GM10266 (cell line): ENCODE results near the gene KIF25.

Source experiments
- DNase-seq: peaks from one replicate; pipeline ENCODE4 v3.0.0; 2012; ENCODE audit errors: extremely low spot score
- TF ChIP-seq, protein P1 (sequence below): IDR thresholded peaks from 2 replicates; pipeline ENCODE4 v1.5.1; 2012; ENCODE audit warnings: mild to moderate bottlenecking, low read depth; ENCODE audit not compliant: control insufficient read depth, insufficient read depth; ENCODE audit errors: missing control alignments

KIF25 gene

DNA sequence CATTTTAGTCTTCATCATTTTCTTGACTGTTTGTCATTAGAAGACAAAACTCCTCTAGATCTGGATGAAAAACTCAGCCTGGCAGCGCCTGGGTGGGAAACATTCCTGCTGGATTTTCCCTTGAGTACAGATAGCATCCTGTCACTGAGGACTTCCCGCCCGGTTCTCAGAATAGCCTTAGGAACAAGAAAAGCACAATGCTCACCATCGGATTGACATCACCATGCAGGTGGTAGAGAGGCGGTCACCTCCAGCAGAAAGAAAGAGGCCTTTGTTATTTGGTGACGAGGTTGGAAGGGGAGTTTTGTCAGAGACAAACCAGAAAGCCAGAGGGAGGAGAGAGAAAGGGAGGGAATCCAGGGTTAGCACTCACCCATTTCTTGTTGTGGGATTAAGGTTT, 39.8 kb downstream of the KIF25 start:
- TF ChIP-seq, protein P1, sequence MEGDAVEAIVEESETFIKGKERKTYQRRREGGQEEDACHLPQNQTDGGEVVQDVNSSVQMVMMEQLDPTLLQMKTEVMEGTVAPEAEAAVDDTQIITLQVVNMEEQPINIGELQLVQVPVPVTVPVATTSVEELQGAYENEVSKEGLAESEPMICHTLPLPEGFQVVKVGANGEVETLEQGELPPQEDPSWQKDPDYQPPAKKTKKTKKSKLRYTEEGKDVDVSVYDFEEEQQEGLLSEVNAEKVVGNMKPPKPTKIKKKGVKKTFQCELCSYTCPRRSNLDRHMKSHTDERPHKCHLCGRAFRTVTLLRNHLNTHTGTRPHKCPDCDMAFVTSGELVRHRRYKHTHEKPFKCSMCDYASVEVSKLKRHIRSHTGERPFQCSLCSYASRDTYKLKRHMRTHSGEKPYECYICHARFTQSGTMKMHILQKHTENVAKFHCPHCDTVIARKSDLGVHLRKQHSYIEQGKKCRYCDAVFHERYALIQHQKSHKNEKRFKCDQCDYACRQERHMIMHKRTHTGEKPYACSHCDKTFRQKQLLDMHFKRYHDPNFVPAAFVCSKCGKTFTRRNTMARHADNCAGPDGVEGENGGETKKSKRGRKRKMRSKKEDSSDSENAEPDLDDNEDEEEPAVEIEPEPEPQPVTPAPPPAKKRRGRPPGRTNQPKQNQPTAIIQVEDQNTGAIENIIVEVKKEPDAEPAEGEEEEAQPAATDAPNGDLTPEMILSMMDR, result no peak
- peak; percentile 14 for DNase-seq

DNA sequence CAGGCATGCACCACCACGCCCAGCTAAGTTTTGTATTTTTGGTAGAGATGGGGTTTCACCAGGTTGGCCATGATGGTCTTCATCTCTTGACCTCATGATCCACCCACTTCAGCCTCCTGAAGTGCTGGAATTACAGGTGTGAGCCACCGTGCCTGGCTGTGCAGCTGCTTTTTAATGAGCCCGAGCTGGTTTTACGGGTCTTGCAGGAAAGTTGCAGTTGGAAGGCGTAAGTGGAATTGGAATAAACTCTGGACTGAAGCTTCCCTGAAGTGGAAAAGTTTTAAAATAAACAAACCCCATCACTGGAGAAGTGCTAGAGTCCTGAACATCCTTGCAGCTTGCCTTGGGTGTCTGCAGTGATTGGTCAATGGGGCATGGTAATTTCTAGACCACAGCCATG, 40.4 kb downstream of the KIF25 start:
- DNase-seq, result no peak
- TF ChIP-seq, protein P1, result no peak

DNA sequence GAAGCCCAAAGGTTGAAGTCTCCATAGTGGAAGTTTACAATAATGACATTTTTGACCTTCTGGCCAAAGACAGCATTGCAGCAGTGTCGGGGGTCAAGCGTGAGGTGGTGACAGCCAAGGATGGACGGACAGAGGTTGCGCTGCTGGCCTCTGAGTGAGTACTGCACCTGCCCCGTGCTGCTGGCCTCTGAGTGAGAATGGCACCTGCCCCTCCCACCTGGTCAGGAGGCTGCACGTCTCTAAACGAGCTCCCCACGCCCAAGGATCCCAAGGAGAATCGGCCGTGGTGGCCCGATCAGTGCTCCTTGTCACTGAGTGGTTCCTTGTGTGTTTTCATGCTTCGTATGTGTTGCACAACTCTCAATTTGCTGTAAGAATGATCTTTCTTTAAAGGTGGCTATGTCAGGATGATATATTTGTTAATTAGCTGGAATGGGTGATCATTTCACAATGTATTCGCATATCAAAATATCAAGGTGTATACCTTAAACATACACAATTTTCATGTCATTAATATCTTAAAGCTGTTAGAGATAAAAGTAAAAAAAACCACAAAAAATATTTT, 41.2 kb downstream of the KIF25 start:
- no peak for DNase-seq
- TF ChIP-seq, protein P1, result no peak

DNA sequence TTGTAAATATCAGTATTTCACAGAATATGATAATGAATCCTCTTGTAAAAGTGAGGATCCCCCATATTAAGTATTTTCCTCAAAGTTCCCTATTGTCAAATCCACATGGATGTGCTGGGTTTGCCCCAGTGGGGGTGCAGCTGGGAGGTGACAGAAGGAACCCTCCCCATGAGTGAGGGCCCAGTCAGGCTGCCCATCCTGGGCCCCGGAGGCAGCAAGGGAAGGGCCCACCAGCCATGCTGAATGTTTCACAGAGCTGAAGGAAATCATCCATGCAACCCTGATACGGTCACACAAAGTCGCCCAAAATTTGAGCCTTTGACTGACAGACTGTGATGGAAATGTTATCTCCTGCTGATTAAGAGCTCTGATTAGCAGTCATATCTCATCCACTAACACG, 41.8 kb downstream of the KIF25 start:
- TF ChIP-seq, protein P1, result no peak

DNA sequence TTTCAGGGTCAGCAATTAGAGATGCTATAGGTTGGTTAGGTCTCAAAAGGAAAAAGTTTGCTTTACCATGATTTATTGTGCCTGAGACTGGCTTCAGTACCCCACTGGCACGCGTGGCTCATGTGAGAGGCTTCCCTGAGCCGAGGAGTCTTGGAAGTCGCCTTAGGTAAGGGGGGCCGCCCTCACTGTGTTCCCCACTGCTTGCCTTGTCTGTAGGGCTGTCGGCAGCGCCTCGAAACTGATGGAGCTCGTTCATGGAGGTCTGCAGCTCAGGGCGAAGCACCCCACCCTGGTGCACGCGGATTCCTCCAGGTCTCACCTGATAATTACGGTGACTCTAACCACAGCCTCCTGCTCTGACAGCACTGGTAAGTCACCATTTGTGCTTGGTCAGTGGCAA, 42.4 kb downstream of the KIF25 start:
- DNase-seq, result no peak
- TF ChIP-seq, protein P1, result no peak

More for the DNA sequence above, 41.8 kb downstream of the KIF25 start:
- no peak for DNase-seq

DNA sequence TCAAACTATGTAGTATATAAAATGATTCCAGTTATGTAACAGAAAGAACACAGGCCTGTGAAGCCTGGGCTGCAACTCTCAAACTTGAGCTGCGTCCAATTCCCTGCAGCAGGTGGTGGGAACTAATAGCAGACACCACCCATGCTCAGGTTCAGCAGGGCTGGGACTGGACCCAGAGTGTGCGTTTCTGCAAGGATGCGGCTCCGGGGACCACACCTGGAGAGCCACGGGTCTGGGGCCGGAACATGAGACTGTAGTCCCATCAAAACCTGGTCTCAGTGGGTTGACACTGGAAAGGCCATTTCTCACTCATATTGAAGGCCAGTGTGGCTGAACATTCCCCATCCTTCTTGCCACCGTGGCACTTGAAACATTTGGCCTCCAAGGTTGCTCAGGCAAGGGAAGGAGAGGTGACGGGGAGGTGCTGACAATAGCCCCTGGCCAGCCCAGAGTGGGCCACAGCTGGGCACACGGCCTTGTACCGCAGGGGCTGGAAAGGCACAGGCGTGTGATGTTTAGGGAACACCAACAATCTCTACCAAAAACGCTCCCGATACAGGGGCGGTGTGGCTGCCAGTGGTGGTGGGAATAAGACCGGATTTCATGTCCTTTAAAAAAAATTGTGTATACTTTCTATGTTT, 43.5 kb downstream of the KIF25 start:
- TF ChIP-seq, protein P1, result no peak
- no peak for DNase-seq

DNA sequence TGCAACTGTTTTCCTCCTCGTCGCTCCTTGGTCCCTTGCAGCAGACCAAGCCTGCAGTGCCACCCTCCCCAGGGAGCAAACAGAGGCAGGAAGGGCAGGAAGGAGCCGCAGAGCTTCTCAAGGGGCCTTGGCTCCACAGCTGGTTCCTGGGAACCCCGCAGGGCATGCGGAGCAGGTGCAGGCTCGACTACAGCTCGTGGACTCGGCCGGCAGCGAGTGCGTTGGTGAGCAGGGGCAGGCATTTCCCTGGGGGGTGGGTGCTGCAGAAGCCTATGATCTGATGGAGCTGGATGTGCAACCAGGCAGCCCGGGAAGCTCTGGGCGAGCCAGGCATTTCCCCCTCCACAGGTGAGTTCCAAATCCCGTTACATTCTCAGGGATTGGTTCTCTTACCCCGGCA, 44.5 kb downstream of the KIF25 start:
- TF ChIP-seq, protein P1, result no peak

More for the DNA sequence above, 44.5 kb downstream of the KIF25 start:
- DNase-seq, result no peak
